Ishikawa (cell line): Measurements from ENCODE around the gene TEX14.

Experiments used
- CEBPB ChIP-seq: IDR thresholded peaks from 2 replicates; pipeline ENCODE4 v1.6.1; 2012
- CREB1 ChIP-seq: IDR thresholded peaks from 2 replicates; pipeline ENCODE4 v1.6.1; 2012; ENCODE audit warnings: low read depth
- EGR1 ChIP-seq: IDR thresholded peaks from 2 replicates; pipeline ENCODE4 v1.6.1; 2012
- EP300 ChIP-seq: IDR thresholded peaks from 2 replicates; pipeline ENCODE4 v1.6.1; 2012; ENCODE audit warnings: borderline replicate concordance
- FOXM1 ChIP-seq: IDR thresholded peaks from 2 replicates; pipeline ENCODE4 v1.6.1; 2012; ENCODE audit warnings: low read depth, borderline replicate concordance
- NFIC ChIP-seq: IDR thresholded peaks from 2 replicates; pipeline ENCODE4 v1.6.1; 2012
- RAD21 ChIP-seq: IDR thresholded peaks from 2 replicates; pipeline ENCODE4 v1.6.1; 2012; ENCODE audit warnings: low read depth
- TAF1 ChIP-seq: IDR thresholded peaks from 2 replicates; pipeline ENCODE4 v1.6.1; 2012; ENCODE audit warnings: low read depth, mild to moderate bottlenecking
- TCF12 ChIP-seq: IDR thresholded peaks from 2 replicates; pipeline ENCODE4 v1.6.1; 2012; ENCODE audit warnings: low read depth
- TEAD4 ChIP-seq: IDR thresholded peaks from 2 replicates; pipeline ENCODE4 v1.6.1; 2012
- YY1 ChIP-seq: IDR thresholded peaks from 2 replicates; pipeline ENCODE4 v1.6.1; 2012; ENCODE audit warnings: low read depth
- ZBTB7A ChIP-seq: IDR thresholded peaks from 2 replicates; pipeline ENCODE4 v1.6.1; 2012; ENCODE audit warnings: low read depth
- TF ChIP-seq, protein P1 (sequence below): IDR thresholded peaks from 2 replicates; pipeline ENCODE4 v1.6.1; 2012
- TF ChIP-seq, protein P2 (sequence below): IDR thresholded peaks from 2 replicates; pipeline ENCODE4 v1.6.1; 2012; ENCODE audit warnings: low read depth, mild to moderate bottlenecking
- TF ChIP-seq, protein P3 (sequence below): IDR thresholded peaks from 2 replicates; pipeline ENCODE4 v1.6.1; 2012

The TEX14 gene

DNA sequence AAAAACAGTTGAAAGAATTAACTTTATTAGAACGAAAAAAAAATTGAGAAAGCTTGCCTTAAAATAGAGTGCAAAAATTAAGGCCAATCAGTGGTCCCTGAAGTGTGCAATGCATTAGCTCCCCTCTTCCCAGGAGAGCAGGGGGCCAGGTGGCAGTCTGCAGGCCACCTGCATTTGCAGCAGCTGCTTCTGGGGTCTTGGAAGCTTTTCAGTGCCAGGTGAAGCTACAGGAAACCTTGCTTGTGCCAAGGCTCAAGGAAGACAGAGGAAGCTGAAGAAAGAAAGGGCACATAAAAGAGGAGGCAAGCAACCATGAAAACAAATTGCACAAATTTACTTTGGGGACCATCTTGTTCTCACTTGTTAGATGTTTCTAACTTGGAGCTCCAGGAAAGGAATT is 126.9 kb downstream of the TEX14 start:
- TF ChIP-seq CEBPB: no peak
- no peak for TF ChIP-seq YY1
- no peak for TF ChIP-seq ZBTB7A
- no peak for TF ChIP-seq NFIC

DNA sequence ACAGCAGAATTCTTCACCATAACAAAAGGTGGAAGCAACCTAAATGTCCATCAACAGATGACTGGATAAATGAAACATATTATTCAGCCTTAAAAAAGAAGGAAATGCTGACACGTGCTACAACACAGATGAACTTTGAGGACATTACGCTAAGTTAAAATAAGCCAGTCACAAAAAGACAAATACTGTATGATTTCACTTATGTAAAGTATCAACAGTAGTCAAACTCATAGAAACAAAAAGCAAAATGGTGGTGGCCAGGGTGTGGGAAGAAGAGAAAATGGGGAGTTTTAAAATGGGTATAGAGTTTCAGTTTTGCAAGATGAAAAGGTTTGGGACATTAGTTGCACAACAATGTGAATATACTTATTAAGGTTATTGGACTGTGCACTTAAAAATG is 127.6 kb downstream of the TEX14 start:
- TF ChIP-seq, protein P1, sequence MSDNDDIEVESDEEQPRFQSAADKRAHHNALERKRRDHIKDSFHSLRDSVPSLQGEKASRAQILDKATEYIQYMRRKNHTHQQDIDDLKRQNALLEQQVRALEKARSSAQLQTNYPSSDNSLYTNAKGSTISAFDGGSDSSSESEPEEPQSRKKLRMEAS: no peak
- no peak for TF ChIP-seq YY1
- no peak for TF ChIP-seq NFIC
- TF ChIP-seq TAF1: no peak
- no peak for TF ChIP-seq RAD21
- no peak for TF ChIP-seq EP300
- TF ChIP-seq ZBTB7A: no peak
- TF ChIP-seq CEBPB: no peak
- TF ChIP-seq, protein P2, sequence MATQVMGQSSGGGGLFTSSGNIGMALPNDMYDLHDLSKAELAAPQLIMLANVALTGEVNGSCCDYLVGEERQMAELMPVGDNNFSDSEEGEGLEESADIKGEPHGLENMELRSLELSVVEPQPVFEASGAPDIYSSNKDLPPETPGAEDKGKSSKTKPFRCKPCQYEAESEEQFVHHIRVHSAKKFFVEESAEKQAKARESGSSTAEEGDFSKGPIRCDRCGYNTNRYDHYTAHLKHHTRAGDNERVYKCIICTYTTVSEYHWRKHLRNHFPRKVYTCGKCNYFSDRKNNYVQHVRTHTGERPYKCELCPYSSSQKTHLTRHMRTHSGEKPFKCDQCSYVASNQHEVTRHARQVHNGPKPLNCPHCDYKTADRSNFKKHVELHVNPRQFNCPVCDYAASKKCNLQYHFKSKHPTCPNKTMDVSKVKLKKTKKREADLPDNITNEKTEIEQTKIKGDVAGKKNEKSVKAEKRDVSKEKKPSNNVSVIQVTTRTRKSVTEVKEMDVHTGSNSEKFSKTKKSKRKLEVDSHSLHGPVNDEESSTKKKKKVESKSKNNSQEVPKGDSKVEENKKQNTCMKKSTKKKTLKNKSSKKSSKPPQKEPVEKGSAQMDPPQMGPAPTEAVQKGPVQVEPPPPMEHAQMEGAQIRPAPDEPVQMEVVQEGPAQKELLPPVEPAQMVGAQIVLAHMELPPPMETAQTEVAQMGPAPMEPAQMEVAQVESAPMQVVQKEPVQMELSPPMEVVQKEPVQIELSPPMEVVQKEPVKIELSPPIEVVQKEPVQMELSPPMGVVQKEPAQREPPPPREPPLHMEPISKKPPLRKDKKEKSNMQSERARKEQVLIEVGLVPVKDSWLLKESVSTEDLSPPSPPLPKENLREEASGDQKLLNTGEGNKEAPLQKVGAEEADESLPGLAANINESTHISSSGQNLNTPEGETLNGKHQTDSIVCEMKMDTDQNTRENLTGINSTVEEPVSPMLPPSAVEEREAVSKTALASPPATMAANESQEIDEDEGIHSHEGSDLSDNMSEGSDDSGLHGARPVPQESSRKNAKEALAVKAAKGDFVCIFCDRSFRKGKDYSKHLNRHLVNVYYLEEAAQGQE: no peak
- TF ChIP-seq EGR1: no peak
- TF ChIP-seq TEAD4: no peak
- no peak for TF ChIP-seq CREB1
- no peak for TF ChIP-seq FOXM1
- TF ChIP-seq TCF12: no peak
- TF ChIP-seq, protein P3, sequence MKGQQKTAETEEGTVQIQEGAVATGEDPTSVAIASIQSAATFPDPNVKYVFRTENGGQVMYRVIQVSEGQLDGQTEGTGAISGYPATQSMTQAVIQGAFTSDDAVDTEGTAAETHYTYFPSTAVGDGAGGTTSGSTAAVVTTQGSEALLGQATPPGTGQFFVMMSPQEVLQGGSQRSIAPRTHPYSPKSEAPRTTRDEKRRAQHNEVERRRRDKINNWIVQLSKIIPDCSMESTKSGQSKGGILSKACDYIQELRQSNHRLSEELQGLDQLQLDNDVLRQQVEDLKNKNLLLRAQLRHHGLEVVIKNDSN: no peak

DNA sequence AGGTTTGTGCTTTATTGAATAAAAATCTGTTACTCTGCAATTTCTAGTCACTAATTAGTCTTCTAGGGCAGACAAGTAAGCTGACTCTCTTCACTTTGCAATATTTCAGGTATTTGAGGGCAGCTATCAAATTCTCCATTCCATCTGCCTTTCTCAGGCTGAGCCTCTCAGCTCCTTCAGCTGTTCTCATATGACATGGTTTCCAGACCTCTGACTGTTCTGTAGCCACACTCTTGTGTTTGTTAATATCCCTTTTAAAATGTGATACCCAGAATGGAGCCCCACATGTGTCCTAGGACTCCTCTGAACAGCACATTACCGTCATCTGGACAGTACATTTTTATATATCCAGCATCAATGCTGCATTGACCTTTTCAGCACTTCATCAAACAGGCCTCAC is 131.3 kb downstream of the TEX14 start:
- TF ChIP-seq TAF1: no peak

DNA sequence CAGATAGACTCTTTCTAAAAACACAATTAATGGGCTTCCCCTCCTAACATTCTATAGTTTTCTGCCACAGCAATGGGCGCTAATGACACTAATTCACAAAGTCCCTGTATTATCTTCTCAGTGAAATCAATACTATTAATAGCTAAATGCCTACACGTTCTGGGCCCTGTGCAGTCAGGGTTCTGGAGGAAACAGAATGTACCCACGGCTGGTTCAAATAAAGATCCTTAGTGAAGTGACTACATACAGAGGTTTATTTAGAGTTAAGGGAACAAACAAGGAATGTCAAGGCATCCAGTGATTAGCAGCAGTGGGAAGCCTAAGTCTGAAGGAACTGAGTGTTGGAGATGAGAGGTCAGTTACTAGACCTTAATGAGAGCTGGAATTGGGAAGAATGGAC is 133.9 kb downstream of the TEX14 start:
- TF ChIP-seq CEBPB (no peak), TCF12 (no peak), YY1 (no peak), EP300 (no peak), NFIC (no peak), ZBTB7A (no peak)
- TF ChIP-seq, protein P2: no peak
- TF ChIP-seq, protein P3: no peak

DNA sequence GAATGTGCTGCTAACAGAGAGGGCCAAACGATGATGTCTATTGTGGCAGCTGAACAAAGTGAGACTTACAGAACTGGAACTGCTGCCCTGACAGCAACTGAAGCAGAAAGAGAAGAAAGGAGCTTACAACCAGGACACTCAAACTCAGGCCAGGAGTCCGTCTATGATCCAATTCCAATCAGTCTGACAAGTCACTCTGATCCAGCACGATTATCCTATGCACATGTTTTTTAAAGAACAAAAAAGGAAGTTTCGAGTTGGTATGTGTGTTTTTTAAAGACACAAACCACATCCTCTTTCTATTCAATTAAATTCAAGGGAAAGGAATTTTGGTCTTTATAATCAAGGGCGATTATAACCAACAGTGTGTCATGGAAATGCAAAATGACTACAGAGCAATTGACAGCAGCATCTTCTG is 135.0 kb downstream of the TEX14 start:
- no peak for TF ChIP-seq EP300

DNA sequence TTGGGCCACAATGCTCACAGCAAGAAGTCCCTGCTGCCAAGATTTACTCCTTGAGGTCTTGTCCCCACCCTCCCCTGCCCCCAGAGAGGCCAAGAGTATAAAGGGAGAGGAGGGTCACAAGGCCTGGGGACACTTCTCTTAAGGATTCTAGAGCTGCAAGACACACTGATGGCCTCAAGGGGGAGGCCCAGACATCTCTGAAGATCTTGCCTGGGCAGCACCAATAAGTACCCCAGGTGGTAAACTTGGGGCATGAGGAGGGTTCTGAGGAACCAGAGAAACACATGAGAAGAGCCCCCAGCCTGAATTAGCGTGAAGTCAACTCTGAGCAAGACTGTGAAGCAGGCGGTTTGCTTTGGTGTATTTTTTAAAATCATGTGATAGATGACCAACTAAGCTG is 150.6 kb downstream of the TEX14 start:
- TF ChIP-seq FOXM1 (no peak), YY1 (no peak), CEBPB (no peak), TCF12 (no peak), RAD21 (peak; percentile 42; the same call in 1 of the 2 replicates), EP300 (no peak), NFIC (no peak)
- TF ChIP-seq, protein P1: no peak

DNA sequence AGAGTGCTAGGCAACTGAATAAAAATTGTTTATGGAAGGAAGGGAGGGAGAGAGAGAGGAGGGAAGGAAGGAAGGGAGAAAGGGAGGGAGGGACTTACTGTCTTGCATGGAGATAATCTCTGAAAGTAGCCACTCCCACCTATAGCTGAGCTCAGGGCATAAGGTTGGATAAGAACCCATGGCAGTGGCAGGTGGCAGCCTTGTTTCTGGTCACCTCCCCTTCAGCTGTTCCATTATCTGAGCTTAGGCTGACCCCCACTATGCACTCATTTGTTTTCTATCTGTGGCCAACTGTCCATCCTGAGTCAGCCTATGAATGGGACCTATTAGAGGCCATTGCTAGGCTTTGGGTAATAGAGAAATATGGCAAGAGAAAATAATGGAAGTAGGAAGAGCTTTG is 152.1 kb downstream of the TEX14 start:
- TF ChIP-seq CREB1 (no peak), CEBPB (no peak), ZBTB7A (no peak), NFIC (no peak), EGR1 (no peak), YY1 (no peak), RAD21 (no peak), TEAD4 (no peak), TCF12 (no peak)
- TF ChIP-seq, protein P1: no peak
- TF ChIP-seq, protein P3: no peak
